ENCODE data around the gene GGA2.
"Not testable (repeated sequence)": the region's sequence is repeated elsewhere in the genome, so short reads cannot be mapped to it uniquely, and the experiment has no call there.

GGA2 gene, protein sequence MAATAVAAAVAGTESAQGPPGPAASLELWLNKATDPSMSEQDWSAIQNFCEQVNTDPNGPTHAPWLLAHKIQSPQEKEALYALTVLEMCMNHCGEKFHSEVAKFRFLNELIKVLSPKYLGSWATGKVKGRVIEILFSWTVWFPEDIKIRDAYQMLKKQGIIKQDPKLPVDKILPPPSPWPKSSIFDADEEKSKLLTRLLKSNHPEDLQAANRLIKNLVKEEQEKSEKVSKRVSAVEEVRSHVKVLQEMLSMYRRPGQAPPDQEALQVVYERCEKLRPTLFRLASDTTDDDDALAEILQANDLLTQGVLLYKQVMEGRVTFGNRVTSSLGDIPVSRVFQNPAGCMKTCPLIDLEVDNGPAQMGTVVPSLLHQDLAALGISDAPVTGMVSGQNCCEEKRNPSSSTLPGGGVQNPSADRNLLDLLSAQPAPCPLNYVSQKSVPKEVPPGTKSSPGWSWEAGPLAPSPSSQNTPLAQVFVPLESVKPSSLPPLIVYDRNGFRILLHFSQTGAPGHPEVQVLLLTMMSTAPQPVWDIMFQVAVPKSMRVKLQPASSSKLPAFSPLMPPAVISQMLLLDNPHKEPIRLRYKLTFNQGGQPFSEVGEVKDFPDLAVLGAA

DNA sequence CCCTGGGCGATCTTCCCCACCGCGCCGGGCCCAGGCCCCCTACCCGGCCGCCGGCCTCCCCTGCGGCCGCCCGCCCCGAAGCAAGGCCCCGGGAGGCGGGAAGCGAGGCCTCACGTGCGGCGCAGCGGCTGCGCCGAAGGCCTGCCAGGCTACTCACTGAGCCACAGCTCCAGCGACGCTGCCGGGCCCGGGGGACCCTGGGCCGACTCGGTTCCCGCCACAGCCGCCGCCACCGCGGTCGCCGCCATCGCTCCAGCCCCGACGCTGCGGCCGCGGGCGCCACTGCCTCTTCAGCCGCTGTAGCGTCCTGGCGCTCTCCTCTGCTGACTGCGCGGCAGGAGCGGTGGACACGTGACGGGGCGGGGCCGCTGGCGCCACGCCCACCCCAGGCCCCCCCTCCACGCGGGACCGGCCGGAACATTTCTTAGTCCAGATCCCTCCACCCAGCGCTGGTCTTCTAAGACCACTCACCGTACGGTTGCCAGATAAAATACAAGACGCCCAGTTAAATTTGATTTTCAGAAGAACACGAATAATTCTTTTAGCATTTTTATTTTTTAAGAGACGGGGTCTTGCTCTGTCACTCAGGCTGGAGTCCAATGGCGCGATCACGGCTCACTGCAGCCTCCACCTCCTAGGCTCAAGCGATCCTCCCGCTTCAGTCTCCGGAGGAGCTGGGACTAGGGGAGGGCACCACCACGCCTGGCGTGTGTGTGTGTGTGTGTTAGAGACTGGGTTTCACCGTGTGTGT, at the start of gene GGA2:
GGA2 (minus strand) TSS at position 331 of the 751 bp plus-strand sequence; CDS start at position 248, 83 bp downstream.
- peak; percentile 58 to 67 for DNase-seq (ENCODE audit: low read depth in 2 of 2)

DNA sequence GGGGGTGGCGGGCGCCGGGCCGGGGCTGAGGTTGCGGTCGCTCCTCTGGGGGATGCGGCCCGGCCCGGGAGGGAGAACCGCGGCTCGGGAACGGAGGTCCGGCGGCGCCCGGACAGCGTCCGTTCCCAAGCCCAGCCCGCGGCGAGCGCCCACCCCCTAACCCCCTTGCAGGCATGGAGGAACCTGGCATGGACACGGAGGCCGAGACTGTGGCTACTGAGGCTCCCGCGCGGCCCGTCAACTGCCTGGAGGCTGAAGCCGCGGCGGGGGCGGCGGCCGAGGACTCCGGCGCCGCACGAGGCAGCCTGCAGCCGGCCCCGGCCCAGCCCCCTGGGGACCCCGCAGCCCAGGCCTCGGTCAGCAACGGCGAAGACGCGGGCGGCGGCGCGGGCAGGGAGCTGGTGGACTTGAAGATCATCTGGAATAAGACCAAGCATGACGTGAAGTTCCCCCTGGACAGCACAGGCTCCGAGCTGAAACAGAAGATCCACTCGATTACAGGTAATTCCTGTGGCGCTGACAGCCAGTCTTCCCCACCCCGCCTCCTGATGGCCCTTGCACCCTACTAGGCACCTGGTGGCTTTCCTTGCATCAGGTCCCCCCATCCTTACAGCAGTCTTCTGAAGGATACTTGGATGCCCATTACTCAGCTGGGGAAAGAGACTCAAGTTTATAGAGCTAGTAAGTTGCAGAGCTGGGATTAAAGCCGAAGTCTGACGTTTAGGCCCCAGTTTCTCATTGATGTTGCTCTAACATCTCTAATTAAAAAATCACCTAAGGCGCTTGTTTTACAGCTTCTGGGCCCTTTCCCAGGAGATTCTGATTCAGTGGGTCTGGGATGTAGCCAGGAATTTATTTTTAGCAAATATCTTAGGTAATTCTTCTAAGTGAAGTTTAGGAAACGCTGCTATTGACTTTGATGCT, 47.7 kb upstream of the GGA2 start:
- no peak for DNase-seq (ENCODE audit: low read depth in 2 of 2)

DNA sequence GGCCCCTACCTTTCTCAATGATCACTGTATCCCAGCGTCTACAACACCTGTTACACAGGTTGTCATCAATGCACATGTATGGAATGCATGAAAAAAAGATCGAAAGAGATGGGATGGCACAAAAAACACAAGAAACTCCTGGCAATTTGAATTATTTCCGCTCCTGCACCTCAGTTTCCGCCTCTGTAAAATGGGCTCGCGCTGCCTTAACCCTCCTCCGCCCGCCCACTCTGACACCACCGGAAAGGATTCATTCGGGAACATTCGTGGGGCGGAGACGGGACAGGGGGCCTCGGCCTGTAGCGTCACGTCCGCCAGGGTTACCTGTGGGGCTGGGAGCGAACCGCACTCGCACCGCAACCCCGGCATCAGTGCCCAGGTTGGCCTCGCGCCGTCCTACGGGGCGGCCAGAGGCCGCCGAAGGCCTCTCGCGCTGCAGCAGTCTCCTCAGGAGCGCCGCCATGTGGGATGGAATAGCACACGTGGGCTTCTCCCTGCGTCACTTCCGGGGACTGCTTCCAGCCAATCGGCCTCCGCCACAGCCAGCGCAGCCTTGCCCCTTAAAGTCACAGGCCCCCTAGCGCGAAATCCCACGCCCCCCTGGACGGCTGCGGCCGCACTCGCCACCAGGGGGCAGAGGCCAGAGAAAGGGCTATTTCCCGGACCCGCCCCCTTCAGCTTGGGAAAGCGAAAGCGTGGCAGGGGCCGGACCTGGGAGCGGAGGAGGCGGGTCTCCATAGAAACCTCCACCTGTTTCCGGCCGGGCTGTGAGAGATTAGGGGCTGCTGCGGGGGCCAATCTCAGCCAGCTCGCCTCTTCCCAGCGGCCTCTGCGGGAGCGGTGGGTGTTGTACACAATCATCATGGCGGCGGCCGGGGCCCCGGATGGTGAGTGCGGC, 46.8 kb upstream of the GGA2 start, which contains the start of the genes EARS2 and UBFD1:
EARS2 (minus strand) TSS at position 470 of the 898 bp plus-strand sequence; CDS start at position 463, 7 bp downstream.
UBFD1 (plus strand) TSS at position 847 of the 898 bp plus-strand sequence; CDS start at position 863, 16 bp downstream.
- peak; percentile 97 for DNase-seq (ENCODE audit: low read depth in 2 of 2)

DNA sequence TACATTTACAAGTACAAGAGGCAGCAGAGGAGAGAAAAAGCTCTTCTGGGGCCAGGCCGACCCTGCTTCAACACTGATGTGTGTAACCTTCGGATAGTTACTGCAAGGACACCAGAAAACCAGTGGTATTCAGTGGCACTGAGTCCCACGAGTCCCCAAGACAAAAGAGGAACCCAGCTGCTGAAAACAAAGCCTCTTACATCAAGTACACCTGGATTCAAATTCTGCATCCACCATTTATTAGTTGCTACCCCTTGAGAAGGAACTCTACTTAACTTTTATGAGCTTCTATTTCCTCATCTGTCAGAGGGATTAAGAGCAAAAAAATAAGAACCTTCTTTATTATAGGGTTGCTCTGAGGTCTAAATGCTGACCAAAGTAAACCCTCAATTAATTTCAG, 44.2 kb upstream of the GGA2 start:
- DNase-seq (ENCODE audit: low read depth in 2 of 2) = no peak

DNA sequence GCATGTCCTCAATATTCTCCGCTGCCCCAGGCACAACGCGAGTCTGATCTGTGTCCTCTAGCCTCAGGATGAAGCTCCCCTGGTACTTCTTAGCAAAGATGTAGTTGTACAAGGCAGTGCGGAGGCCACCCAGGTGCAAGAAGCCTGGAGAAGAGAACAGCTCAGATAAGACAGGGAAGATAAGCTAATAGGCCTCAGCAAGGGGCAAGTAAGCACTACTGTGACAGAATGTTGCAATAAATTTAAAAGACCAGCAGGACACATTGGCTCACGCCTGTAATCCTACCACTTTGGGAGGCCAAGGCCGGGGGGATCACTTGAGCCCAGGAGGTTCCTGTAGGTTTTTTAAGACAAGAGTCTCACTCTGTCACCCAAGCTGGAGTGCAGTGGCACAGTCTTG, 41.9 kb upstream of the GGA2 start:
- no peak for DNase-seq (ENCODE audit: low read depth in 2 of 2)

DNA sequence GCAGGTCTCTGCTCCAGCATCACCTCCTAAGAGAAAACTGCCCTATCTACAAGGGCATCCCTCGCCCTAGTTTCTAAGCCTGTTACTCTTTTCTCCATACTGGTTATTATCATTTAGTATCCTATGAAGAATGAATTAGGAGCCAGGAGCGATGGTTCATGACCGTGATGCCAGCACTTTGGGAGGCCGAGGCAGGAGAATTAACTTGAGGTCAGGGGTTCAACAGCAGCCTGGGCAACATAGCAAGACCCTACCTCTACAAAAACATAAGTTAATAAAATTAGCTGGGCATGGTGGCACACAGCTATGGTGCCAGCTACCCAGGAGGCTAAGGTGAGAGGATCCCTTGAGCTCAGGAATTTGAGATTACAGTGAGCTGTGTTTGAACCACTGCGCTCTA, 39.6 kb upstream of the GGA2 start:
- no peak for DNase-seq (ENCODE audit: low read depth in 2 of 2)

DNA sequence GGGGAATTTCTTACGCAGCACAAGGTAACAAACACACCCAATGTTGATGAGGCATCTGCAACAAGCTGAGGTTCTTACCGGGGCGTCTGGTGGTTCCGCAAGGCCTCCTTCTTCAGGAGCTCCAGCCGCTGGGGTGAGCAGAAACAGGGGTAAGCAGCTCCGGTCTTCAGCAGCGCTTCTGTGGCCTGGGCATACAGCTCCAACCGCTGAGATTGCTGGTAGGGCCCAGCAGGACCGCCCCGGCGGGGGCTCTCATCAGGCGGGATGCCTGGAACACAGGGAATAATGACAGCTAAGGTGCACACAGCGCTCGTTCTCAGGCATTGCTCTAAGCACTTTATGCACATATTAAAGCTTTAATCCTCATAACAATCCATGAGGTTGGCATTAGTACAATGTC, 34.1 kb upstream of the GGA2 start:
- no peak for DNase-seq (ENCODE audit: low read depth in 2 of 2)

DNA sequence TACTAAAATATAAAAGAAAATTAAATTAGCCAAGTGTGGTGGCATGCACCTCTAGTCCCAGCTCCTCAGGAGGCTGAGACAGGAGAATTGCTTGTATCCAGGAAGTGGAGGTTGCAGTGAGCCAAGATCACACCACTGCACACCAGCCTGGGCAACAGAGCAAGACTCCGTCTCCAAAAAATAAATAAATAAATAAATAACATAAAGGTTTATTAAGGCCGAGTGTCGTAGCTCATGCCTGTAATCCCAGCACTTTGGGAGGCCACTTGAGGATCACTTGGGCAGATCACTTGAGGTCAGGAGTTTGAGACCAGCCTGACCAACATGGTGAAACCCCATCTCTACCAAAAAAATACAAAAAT, 30.5 kb upstream of the GGA2 start:
- DNase-seq (ENCODE audit: low read depth in 2 of 2) = not testable (repeated sequence)

DNA sequence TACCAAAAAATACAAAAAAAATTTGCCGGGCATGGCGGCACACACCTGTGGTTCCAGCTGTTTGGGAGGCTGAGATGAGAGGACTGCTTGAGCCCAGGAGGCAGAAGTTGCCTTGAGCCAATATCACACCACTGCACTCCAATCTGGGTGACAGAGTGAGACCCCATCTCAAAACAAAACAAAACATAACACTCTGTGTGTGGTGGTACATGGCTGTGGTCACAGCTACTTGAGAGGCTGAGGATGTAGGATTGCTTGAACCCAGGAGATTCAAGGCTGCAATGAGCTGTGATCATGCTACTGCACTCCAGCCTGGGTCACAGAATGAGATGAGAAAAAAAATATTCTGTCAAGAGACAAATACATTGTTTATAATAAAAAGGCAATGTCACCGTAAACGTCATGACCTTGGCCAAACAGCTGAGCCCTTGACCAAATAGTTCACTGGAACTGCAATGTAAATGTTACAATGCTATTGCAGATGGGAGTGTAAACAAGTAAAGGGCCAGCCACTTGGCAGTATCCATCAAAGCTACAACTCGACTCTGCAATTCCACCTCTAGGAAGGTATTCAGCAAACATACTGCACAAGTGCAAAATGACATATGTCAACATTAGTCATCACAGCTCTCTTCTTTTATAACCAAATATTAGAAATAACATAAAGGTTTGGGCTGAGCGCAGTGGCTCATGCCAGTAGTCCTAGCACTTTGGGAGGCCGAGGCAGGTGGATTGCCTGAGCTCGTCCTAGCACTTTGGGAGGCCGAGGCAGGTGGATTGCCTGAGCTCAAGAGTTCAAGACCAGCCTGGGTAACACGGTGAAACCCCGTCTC, 29.9 kb upstream of the GGA2 start:
- DNase-seq (ENCODE audit: low read depth in 2 of 2) = no peak

DNA sequence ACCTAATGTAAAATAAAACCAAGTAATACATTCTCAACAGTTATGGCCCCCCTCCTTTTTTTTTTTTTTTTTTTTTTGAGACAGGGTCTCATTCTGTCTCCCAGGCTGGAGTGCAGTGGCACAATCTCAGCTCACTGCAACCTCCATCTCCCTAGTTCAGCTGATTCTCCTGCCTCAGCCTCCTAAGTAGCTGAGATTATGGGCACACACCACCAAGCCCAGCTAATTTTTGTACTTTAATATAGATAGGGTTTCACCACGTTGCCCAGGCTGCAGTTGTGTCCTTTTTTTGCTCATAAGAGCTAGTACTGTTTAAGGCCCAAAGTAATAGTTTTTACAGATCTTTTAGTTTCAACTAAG, 28.6 kb upstream of the GGA2 start:
- DNase-seq (ENCODE audit: low read depth in 2 of 2) = no peak

DNA sequence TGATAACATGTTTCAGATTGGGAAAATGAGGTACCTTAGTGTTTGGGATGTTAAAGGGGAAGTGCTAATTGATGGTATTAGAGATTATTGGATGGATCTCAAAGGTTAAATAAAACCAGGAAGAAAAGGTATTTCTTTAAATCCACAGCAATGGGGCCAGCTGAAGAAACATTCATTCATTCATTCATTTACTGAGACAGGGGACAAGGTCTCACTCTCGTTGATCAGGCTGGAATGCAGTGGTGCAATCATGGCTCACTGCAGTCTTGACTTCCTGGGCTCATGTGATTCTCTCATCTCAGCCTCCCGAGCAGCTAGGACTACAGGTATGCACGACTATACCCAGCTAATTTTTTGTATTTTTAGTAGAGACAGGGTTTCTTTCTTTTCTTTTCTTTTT, 27.1 kb upstream of the GGA2 start:
- DNase-seq (ENCODE audit: low read depth in 2 of 2) = no peak

DNA sequence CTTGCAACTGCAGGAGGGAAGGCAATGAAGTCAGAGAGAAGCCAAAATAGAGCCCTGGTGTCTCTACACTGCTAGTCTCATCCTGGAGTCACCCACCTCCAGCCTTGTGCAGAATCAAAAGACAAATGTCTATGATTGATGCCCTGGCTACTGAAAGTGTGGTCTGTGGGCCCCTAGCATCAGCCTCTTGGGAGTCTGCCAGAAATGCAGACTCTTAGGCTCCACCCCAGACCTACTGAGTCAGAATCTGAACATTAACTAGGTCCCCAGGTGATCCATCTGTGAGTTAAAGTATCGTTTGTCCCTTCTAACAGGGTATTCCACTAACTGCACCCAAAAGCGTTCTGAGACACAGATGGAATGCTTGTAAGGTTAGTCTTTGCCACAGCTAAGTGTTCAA, 25.6 kb upstream of the GGA2 start:
- DNase-seq (ENCODE audit: low read depth in 2 of 2) = no peak

DNA sequence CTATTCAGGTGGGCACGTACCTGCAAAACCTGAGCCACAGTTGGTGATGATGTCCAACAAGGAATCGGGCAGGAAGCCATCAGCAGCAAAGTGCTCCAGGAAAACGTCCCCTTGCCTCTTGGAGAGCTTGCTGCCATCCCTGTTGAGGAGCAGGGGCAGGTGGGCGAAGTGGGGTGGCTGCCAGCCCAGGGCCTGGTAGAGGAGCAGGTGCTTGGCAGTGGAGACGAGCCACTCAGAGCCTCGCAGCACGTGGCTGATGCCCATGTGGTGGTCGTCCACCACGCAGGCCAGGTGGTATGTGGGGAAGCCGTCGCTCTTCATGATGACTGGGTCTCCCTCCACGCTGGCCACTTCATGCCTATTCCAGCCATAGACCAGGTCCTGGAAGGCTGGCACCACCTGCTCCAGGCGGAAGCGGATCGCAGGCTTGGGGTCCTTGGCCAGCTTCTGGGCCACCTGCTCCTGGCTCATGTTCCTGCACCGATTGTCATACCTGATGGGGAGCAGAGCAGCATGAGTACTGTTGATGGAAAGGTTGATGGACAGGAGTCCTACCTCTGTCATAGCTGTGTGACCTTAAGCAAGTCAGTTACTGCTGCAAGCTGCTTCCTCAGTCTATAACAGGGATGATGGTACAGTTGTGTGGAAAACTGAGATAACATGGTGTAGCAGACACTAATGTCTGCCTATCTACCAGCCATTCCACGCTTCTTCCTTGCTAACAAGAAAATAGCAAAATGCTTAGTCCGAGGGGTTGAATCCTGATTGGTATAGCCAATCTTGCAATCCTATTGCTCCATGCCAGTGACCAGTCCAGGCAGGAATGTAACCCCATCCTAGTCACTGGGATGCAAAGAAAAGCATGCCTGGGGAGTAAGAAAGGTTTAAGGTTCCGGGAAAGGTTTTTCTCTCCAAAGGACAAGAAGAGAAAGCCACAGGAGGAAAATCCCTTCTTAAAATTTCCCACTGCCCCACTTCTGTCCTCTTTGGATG, 24.9 kb upstream of the GGA2 start:
- DNase-seq (ENCODE audit: low read depth in 2 of 2) = no peak

DNA sequence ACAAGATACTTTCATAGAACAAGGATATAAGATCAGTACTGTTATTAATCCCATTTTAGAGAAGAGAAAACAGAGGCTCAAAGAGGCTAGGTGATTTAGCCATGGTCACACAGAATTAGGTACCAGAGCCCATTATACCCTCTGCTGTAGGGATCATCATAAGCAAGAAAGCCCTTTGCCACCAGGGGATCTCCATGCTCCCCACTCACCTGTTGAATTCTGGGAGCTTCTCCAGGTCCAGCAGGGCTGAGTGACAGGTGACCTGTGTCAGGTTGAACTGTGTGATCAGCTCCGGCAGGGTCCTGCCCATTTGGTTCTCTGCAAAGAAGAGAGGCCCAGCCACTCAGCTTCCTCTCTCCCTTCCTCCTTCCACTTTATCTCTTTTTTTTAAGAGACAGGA, 22.2 kb upstream of the GGA2 start:
- DNase-seq (ENCODE audit: low read depth in 2 of 2) = no peak

DNA sequence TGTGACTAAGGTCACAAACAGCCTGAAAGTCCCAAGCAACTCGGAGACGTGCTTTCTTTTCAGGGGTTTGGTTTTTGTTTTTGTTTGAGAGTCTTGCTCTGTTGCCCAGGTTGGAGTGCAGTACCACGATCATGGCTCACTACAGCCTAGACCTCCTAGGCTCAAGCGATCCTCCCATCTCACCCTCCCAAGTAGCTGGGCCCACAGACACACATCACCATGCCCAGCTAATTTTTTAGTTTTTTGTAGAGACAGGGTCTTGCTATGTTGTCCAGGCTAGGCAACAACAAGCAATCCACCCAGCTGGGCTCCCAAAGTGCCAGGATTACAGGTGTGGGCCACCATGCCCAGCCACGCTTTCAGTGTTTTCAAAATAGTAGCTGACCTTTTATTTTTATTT, 19.8 kb upstream of the GGA2 start:
- no peak for DNase-seq (ENCODE audit: low read depth in 2 of 2)

DNA sequence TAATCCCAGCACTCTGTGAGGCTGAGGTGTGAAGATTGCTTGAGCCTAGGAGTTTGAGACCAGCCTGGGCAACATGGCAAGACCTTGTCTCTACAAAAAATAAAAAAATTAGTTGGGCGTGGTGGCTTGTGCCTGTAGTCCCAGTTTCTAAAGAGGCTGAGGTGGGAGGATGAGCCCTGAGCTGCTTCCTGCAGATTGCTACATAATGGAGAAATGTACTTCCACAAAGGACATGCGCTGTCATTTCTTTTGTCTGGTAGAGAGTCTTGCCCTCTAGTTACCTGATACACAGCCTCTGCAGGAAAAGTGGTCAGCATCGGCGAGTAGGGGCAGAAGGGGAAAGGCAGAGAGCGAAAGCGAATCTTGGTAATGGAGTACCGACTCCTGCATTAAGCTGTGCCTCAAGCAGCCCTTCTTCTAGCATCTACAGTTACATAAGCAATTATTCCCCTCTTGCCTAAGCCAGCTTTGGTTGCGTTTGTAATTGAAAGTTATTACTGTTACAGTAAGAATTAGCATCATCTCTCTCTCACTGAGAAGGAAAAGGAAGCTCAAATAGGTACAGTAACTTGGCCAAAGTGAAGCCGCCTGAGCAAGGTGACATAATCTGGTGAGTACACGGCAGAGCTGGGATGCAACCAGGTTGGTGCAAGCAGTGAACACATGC, 18.5 kb upstream of the GGA2 start:
- DNase-seq (ENCODE audit: low read depth in 2 of 2) = no peak

DNA sequence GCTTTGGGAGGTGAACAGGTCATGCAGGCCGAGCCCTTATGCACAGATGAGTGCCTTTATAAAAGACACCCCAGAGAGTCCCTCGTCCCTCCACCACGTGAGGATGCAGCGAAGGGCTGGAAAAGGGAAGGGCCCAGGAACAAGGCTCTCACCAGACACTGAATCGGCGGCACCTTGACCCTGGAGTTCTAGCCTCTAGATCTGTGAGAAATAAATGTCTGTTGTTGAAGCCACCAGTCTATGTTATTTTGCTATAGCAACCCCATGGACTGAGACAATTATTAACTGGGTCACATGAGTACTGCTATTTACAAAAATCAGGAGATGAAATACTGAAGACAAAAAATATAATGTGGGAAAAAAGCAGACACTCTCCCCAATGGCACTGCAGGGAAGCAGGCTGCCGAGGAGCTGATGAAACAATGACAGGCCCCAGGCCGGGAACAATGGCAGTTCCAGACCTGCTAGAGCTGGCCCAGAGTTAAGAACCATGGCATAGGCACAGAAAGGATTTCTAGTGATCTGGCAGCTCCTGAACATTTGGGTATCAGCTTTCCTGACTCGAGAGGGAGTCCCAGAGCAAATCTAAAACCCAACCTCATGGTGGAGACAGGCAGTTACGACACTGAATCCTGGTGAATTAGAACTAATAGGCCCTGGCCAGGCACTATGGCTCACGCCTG, 17.8 kb upstream of the GGA2 start:
- no peak for DNase-seq (ENCODE audit: low read depth in 2 of 2)

All from fibroblast of skin of left quadriceps (primary cell).